Kidney glomerular epithelial cell (primary cell): Measurements from ENCODE around the gene UBXN11.

Source experiments
- DNase-seq: peaks from one replicate; lab custom pipeline; 2025; lab: John Stamatoyannopoulos, UW

Gene UBXN11

GRCh38 chr1:26285366-26286063 is 20.9 kb downstream of the UBXN11 start:
- DNase-seq = no peak

DNA sequence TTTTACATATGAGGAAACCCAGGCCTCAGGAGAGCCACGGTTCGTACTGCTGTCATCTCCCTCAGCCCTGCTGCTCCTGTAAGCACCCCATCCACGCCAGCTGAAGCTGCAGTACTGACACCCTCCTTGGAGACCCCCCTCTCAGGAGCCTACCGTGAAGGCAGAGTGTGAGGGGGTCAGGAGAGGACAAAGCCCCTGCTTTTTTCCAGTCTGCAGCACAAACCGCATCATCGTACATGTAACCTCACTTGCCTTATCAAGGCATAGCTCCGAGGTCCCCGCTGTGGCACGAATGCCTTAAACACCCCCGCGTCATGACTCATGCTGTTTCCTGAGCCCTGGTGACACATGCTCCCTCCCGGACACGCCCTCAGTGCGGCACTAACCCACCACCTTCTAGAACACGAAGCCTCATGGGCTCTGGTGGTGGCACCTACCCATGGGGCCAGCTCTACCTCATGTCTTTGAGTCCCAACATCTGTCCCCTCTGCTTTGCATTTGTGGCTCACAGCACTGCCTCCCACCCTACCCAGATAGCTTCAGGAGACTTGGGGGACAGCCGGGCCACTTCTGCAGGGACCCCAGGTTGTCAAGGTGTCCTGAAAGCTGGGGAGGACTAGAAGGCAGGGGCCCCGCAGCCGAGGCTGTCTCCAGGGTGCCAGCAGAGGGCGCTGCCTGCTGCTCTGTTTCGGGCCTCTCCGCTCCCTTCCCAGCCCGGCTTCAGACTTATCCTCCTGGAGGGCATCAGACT is 21.7 kb downstream of the UBXN11 start:
- peak; percentile 57 for DNase-seq

DNA sequence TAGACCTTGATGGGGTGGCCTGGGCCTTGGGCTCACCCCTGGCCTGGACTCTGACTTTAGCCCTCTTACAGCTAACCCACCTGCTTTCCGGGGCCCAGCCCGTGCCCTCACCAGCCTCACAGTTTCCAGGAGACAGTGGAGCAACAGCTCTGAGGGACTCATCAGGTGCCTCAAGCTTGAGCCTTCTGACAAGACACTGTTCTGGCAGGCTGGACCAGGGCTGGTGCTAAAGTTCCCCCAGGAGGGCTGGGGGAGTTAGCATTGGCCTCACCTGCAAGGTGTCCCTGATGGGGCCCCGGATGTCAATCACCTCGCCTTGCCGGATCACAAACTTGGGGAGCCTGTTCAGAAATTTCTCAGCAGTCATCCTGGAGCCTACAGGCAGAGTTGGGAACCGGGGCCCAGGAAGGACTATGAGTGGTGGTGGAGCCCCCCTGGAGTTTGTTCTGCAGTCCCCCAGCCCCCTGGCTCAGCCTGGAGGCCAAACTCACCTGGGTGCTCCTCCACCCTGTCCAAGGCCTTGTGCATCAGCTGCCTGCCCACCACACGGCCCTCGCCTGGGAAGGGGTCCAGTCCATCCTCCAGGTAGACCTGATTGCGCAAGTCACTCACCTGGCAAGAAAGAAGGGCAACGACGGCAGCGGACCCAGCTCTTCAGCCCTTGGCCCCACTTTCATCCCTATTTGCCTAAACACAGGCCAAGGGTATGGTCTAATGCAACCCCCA is 22.4 kb downstream of the UBXN11 start:
- no peak for DNase-seq

GRCh38 chr1:26283279-26283853 is 23.1 kb downstream of the UBXN11 start:
- no peak for DNase-seq

- no peak for DNase-seq
These were observed 24.0 kb downstream of the UBXN11 start for GRCh38 chr1:26282401-26282918.

DNA sequence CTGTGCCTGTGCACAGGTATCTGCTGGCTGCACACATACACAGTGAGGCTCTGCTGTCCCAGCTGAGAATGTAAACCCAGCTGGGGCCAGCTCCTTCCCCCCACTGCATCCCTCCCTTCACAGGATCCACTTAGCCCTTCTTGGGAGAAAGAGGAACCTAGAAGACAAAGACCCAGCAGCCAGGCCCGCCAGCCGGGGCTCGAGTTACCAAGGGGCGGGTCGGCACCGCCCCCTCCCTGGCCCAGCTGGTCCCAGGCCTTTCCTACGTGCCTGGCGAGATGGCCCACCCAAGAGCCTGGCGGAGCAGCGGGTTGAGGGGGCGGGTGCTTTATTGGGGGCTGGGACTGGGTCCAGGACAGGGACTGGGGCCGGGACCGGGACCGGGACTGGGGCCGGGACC is 24.5 kb downstream of the UBXN11 start:
- no peak for DNase-seq

GRCh38 chr1:26281091-26281958 is 25.1 kb downstream of the UBXN11 start:
- no peak for DNase-seq

DNA sequence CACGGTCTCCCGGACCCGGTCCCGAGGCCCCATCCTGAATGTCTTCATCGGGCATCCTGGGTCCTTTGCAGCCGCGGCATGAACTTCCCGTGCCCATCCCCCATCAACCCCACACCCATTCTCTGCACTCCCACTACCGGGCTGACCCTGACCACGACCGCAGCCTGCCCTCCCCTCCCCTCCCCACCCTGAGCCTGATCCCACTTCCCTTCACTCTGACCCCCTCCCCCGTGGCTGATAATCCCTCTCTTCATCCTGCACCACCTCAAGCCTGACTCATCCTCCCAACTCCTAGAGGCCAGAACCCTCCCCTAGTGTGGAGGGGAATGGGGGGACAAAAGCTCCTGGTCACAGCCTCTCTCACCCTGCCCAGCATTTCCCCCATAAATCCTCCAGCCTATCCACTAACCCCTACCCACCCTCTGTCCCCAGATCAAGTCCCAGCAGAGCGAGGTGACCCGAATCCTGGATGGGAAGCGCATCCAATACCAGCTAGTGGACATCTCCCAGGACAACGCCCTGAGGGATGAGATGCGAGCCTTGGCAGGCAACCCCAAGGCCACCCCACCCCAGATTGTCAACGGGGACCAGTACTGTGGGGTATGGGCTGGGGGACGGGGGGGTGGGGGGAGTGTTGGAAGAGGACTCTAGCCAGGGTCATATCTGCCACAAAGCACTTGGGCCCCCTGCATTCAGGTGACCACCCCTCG is 25.9 kb downstream of the UBXN11 start:
- DNase-seq = peak; percentile 45

DNA sequence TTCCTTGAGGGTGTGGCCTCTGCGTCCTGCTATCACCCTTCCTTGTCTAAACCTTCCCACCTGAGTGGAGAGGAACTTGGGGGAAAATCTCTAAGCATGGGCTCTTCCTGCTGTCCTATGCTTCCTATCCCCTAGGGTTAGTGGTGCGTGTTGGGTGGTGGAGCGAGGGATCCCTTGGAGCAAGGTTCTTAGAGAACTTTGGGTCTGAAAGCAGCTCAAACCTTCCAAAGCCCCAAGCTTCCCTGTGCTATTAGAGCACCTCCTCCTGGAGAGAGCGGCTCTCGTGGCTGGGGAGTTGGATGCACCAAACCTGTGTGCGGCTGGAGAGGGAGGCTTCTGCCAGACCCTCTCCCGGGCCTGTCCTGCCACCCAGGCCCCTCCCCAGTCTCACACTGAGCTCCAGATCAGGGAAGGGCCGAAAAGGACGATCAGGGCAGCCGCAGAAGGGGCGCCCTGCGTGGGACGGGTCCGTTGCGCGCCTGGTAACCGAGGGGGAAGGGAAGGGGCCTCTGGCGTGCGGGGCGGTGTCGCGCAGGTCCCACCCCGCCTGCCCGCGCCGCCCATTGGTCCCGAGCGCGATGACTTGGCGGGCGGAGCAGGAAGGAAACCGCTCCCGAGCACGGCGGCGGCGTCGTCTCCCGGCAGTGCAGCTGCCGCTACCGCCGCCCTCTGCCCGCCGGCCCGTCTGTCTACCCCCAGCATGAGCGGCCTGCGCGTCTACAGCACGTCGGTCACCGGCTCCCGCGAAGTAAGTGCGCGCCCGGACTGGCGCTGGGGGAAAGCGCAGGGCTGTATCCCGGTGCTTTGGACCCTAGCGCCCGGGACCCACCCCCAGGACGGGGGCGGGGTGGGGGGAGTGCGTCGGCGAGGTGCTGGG is 26.7 kb downstream of the UBXN11 start, which contains the start of gene SH3BGRL3:
Gene SH3BGRL3, plus strand, starts transcription at position 631 of the 877 bp plus-strand sequence. Its CDS starts 70 bp downstream, at position 701.
- DNase-seq = peak; percentile 63

GRCh38 chr1:26278724-26279455 is 27.5 kb downstream of the UBXN11 start:
- peak; percentile 25 for DNase-seq

GRCh38 chr1:26278303-26278702 is 28.1 kb downstream of the UBXN11 start:
- DNase-seq = no peak

DNA sequence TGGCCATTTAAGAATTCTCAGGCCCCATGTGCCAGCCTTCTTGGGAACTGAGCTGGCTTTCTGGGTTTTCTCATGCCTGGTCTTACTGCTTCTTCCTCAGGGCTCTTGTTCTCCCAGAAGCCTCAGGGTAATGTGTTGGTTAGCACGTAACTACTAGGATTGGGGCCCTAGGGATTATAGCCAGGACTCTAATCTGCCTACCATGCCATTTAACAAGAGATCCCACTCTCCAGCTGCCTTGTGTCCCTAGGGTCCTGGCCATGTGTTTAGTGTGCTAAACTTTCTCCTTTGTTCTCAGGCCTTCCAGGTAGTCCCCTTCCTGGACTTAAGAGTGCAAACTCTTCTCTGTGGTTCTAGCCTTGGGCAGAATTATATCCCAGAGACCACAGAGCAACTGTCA is 28.7 kb downstream of the UBXN11 start:
- DNase-seq = no peak

DNA sequence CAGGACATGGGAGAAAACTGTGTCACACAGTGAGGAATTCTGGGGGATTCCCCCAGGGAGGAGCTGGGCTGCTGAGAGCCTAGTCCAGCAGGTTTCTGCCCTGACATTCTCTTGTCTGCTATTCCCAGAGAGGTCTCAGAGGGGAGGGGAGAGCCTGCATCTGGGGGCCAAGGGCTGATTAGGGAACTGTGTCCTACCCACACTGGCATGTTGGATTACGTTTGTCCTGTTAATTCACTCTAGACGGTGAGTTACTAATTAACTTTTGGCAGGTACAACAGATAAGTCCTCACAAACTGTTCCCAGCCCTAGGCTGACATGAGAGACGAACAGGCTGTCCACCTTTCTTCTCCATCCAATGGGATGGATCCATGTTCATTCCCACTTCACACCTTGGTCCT is 29.2 kb downstream of the UBXN11 start:
- DNase-seq = no peak

GRCh38 chr1:26276432-26276838 is 30.0 kb downstream of the UBXN11 start:
- no peak for DNase-seq

- peak; percentile 82 for DNase-seq
These were observed 30.6 kb downstream of the UBXN11 start for GRCh38 chr1:26275580-26276431.

DNA sequence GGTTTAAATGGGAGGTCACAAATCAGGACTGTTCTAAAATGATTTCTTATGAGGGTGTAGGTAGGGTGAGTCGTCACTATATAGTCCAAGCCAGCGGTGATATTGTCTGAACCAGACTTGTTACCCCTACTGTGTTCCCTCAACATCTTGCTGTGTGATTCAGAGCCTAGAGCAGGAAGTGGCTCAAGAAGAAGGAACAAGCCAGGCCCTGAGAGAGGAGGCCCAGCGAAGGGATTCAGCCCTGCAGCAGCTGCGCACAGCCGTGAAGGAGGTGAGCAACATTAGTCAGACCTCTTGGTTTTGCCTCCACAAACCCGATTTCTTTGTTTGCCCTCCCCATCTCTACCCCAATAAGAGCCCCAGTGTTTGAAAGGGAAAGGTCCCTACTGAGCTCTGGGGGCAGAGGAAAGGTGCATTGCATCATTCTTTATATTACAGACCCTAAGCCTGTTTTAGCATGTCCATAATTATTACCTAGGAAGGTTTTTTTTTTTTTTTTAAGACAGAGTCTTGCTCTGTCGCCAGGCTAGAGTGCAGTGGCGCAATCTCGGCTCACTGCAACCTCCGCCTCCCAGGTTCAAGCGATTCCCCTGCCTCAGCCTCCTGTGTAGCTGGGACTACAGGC is 31.5 kb downstream of the UBXN11 start:
- no peak for DNase-seq

GRCh38 chr1:26269198-26269550 is 37.3 kb downstream of the UBXN11 start:
- no peak for DNase-seq
